Caco-2 (cell line): ENCODE results near the gene KIF16B. TPM values are rescaled to one million over a fixed set of nuclear protein-coding genes. Genes with fewer than 3 reads are reported as not detected.

Experiments
- BruUV-seq: library from RNA; stranded (reverse); fragments of 400-500 nt; replicated peaks from 2 replicates; lab custom pipeline; 2021; lab: Mats Ljungman, UMichigan
- CTCF ChIA-PET: fragments of 300-600 bp; sonication (Branson Sonifier 250); formaldehyde crosslinking; loops from one replicate; lab custom pipeline; 2022; ENCODE audit warnings: antibody characterized with exemption; lab: Charles Lee
- POLR2A ChIA-PET: fragments of 300-600 bp; sonication (Branson Sonifier 250); formaldehyde crosslinking; loops from one replicate; lab custom pipeline; 2022; ENCODE audit warnings: antibody characterized with exemption; lab: Charles Lee
- DNase-seq, 2 experiments: peaks; one replicate each; pipeline versions ENCODE4 v3.0.0 to v3.0.0-alpha.2; 2020 to 2022
- H3K27me3 ChIP-seq: replicated peaks from 2 replicates; pipeline ENCODE4 v1.6.0; 2011; ENCODE audit warnings: low read length; ENCODE audit not compliant: control insufficient read depth, insufficient read depth
- H3K36me3 ChIP-seq: 2 replicates; pipeline ENCODE4 v1.5.1; 2011; ENCODE audit warnings: low read length; ENCODE audit not compliant: control insufficient read depth, insufficient read depth
- H3K4me1 ChIP-seq: fragments of 250-450 bp; sonication (Bioruptor Pico); 2 replicates; pipeline ENCODE4 v1.5.1; 2020; ENCODE audit warnings: mild to moderate bottlenecking
- H3K4me3 ChIP-seq: 2 replicates; pipeline ENCODE4 v1.5.1; 2011; ENCODE audit warnings: low read depth, mild to moderate bottlenecking, control low read depth, low read length
- H3K9me3 ChIP-seq: fragments of 250-450 bp; sonication (Bioruptor Pico); 2 replicates; pipeline ENCODE4 v1.5.1; 2020; ENCODE audit warnings: mild to moderate bottlenecking, moderate library complexity
- H3K27ac Mint-ChIP-seq: one replicate; pipeline ENCODE4 v1.8.0; 2022; ENCODE audit warnings: mixed read lengths; ENCODE audit not compliant: unreplicated experiment
- H3K27me3 Mint-ChIP-seq: one replicate; pipeline ENCODE4 v1.8.0; 2022; ENCODE audit warnings: mixed read lengths; ENCODE audit not compliant: insufficient read depth, unreplicated experiment
- H3K36me3 Mint-ChIP-seq: one replicate; pipeline ENCODE4 v1.8.0; 2022; ENCODE audit warnings: mild to moderate bottlenecking, mixed read lengths; ENCODE audit not compliant: insufficient read depth, unreplicated experiment
- H3K4me1 Mint-ChIP-seq: one replicate; pipeline ENCODE4 v1.8.0; 2022; ENCODE audit warnings: low read depth, mixed read lengths; ENCODE audit not compliant: unreplicated experiment
- H3K4me3 Mint-ChIP-seq: one replicate; pipeline ENCODE4 v1.8.0; 2022; ENCODE audit warnings: mild to moderate bottlenecking, moderate library complexity, mixed read lengths; ENCODE audit not compliant: unreplicated experiment
- H3K9me3 Mint-ChIP-seq: one replicate; pipeline ENCODE4 v1.8.0; 2022; ENCODE audit warnings: mixed read lengths; ENCODE audit not compliant: unreplicated experiment
- CTCF ChIP-seq, 2 experiments: fragments of 200-600 bp in 1 of 2; IDR thresholded peaks; 1 replicate in 1 of 2; 2 replicates in 1 of 2; pipeline versions ENCODE4 v1.5.1 to v1.8.0; 2011 to 2022; ENCODE audit warnings: antibody characterized with exemption in 1 of 2, control low read depth in 1 of 2, inconsistent platforms in 1 of 2, low read depth in 1 of 2, low read length in 1 of 2, mild to moderate bottlenecking in 1 of 2, moderate library complexity in 1 of 2; ENCODE audit not compliant: insufficient read depth in 1 of 2, severe bottlenecking in 1 of 2, unreplicated experiment in 1 of 2
- intact Hi-C: fragments of 100-400 bp; cut with micrococcal nuclease; formaldehyde crosslinking; loops from one replicate; pipeline ENCODE4 v1.10.0; 2022; ENCODE audit not compliant: unreplicated experiment
- total RNA-seq: library from RNA; stranded (reverse); gene quantifications from 2 replicates; pipeline ENCODE4 v1.2.3, GENCODE V29; 2022

Gene KIF16B
- total RNA-seq, 1 experiment from 2014 or later, result 11.3 TPM

GRCh38 chr20:16517946-16518783 lies 55.1 kb downstream of the KIF16B start:
- no peaks in the 10 kb centered on the region for H3K36me3 ChIP-seq
- Mint-ChIP-seq H3K27ac (no peak overlapping the region), H3K9me3 (no peaks in the 10 kb centered on the region), H3K36me3 (no peaks in the 10 kb centered on the region), H3K27me3 (no peaks in the 10 kb centered on the region), H3K4me1 (no peaks in the 10 kb centered on the region), H3K4me3 (no peak overlapping the region)
- H3K4me3 ChIP-seq, result no peak overlapping the region
- POLR2A ChIA-PET, result no interaction called here
- intact Hi-C loops, result loop anchor here (1.0 kb wide), 1 partner anchor 243 kb away; no protein-coding TSS in a partner anchor
- H3K9me3 ChIP-seq, result no peaks in the 10 kb centered on the region
- peak; percentile 63 to 66 for TF ChIP-seq CTCF (IDR thresholded peaks at IDR 0.05; ENCODE audit: insufficient read depth in 1 of 2, low read depth in 1 of 2, low read length in 1 of 2, severe bottlenecking in 1 of 2, unreplicated experiment in 1 of 2)
- CTCF ChIA-PET, result interaction anchor here (1.0 to 1.3 kb wide), 2 partner anchors 62 to 114 kb away, joined by 3 read pairs; no protein-coding TSS in a partner anchor
- peak; percentile 56 to 69 for DNase-seq
- no peaks in the 10 kb centered on the region for H3K27me3 ChIP-seq
- BruUV-seq, result no TSS peak
- H3K4me1 ChIP-seq, result no peaks in the 10 kb centered on the region

- H3K9me3 Mint-ChIP-seq, result no peaks in the 10 kb centered on the region
- no peaks in the 10 kb centered on the region for H3K27me3 Mint-ChIP-seq
- POLR2A ChIA-PET, result no interaction called here
- no peaks in the 10 kb centered on the region for H3K27me3 ChIP-seq
- H3K36me3 Mint-ChIP-seq, result peaks cover 2% of the 10 kb centered on the region
- H3K4me1 Mint-ChIP-seq, result no peaks in the 10 kb centered on the region
- no peaks in the 10 kb centered on the region for H3K9me3 ChIP-seq
- no peak overlapping the region for H3K4me3 ChIP-seq
- intact Hi-C loops, result no loop called here
- H3K4me3 Mint-ChIP-seq, result no peak overlapping the region
- no peak overlapping the region for H3K27ac Mint-ChIP-seq
- CTCF ChIA-PET, result no interaction called here
- no peak for TF ChIP-seq CTCF (IDR thresholded peaks at IDR 0.05; ENCODE audit: insufficient read depth in 1 of 2, low read depth in 1 of 2, low read length in 1 of 2, severe bottlenecking in 1 of 2, unreplicated experiment in 1 of 2)
- no peak for DNase-seq
- no peaks in the 10 kb centered on the region for H3K36me3 ChIP-seq
- no TSS peak for BruUV-seq
- H3K4me1 ChIP-seq, result no peaks in the 10 kb centered on the region
Observed at GRCh38 chr20:16516794-16517193, 56.5 kb downstream of the KIF16B start.

- no peaks in the 10 kb centered on the region for H3K4me1 Mint-ChIP-seq
- Histone ChIP-seq H3K9me3 (no peaks in the 10 kb centered on the region), H3K36me3 (no peaks in the 10 kb centered on the region), H3K4me3 (no peak overlapping the region), H3K4me1 (no peaks in the 10 kb centered on the region), H3K27me3 (no peaks in the 10 kb centered on the region)
- no peak for TF ChIP-seq CTCF (IDR thresholded peaks at IDR 0.05; ENCODE audit: insufficient read depth in 1 of 2, low read depth in 1 of 2, low read length in 1 of 2, severe bottlenecking in 1 of 2, unreplicated experiment in 1 of 2)
- H3K27me3 Mint-ChIP-seq, result no peaks in the 10 kb centered on the region
- H3K9me3 Mint-ChIP-seq, result no peaks in the 10 kb centered on the region
- H3K4me3 Mint-ChIP-seq, result no peak overlapping the region
- POLR2A ChIA-PET, result no interaction called here
- H3K36me3 Mint-ChIP-seq, result peaks cover 6% of the 10 kb centered on the region
- intact Hi-C loops, result no loop called here
- no peak for DNase-seq
- CTCF ChIA-PET, result no interaction called here
- BruUV-seq, result no TSS peak
- no peak overlapping the region for H3K27ac Mint-ChIP-seq
Observed at GRCh38 chr20:16515046-16515445, 58.2 kb downstream of the KIF16B start.
